HCT116 (cell line): ENCODE measurements around the gene LSAMP. TPM values are rescaled to one million over a fixed set of nuclear protein-coding genes. Genes with fewer than 3 reads are reported as not detected.

Experiments used
- ATAC-seq: fragments of 200-7000 bp; cut with Tn5 transposase; 2 replicates; pipeline ENCODE4 v1.9.1; 2020; ENCODE audit warnings: mild to moderate bottlenecking, moderate library complexity
- BruUV-seq: library from RNA; stranded (reverse); fragments of 400-500 nt; replicated peaks from 2 replicates; lab custom pipeline; 2021; lab: Mats Ljungman, UMichigan
- CTCF ChIA-PET: fragments of 300-600 bp; sonication (Branson Sonifier 250); formaldehyde crosslinking; loops from one replicate; lab custom pipeline; 2021; ENCODE audit warnings: antibody characterized with exemption; lab: Charles Lee
- POLR2A ChIA-PET: fragments of 300-600, 350-600 bp; sonication (Branson Sonifier 250); formaldehyde crosslinking; loops from one replicate; lab custom pipeline; 2021; ENCODE audit warnings: antibody characterized with exemption; lab: Charles Lee
- RAD21 ChIA-PET, 2 experiments: fragments of 300-600 bp; sonication (Branson Sonifier 250); formaldehyde crosslinking; loops; one replicate each; lab custom pipeline; 2023; ENCODE audit warnings: low total read pairs in 2 of 2; ENCODE audit not compliant: uncharacterized antibody in 2 of 2, unreplicated experiment in 2 of 2, low non-redundant PET in 1 of 2; lab: Charles Lee
- DNase-seq: peaks from one replicate; pipeline ENCODE4 v3.0.0-alpha.2; 2010; ENCODE audit warnings: low read depth, low spot score
- H2AFZ ChIP-seq: fragments of 200-600 bp; shearing (Covaris generic), sonication (generic); 2 replicates; pipeline ENCODE4 v1.6.1; 2017; ENCODE audit warnings: low read depth, mixed run types, mixed read lengths, antibody characterized with exemption, low read length; ENCODE audit not compliant: poor library complexity, severe bottlenecking
- H3K27ac ChIP-seq: 2 replicates; pipeline ENCODE4 v1.5.1; 2012; ENCODE audit warnings: low read depth, low read length
- H3K27me3 ChIP-seq: fragments of 200-600 bp; sonication (generic); 2 replicates; pipeline ENCODE4 v1.6.1; 2016; ENCODE audit warnings: mixed run types, low read length, mixed read lengths; ENCODE audit not compliant: insufficient read depth
- H3K36me3 ChIP-seq, 2 experiments: fragments of 200-500 bp in 1 of 2; fragments of 200-600 bp in 1 of 2; sonication (Bioruptor generic) in 1 of 2; sonication (generic) in 1 of 2; 2 replicates each; pipeline versions ENCODE4 v1.5.1 to v1.6.1; 2014 to 2016; ENCODE audit warnings: low read length in 2 of 2, inconsistent platforms in 1 of 2, mixed read lengths in 1 of 2, mixed run types in 1 of 2; ENCODE audit not compliant: insufficient read depth in 2 of 2, control insufficient read depth in 1 of 2
- H3K4me1 ChIP-seq, 2 experiments: fragments of 200-600 bp in 1 of 2; sonication (generic) in 1 of 2; 2 replicates each; pipeline versions ENCODE4 v1.5.1 to v1.6.1; 2012 to 2017; ENCODE audit warnings: low read length in 2 of 2, inconsistent platforms in 1 of 2, mild to moderate bottlenecking in 1 of 2, mixed read lengths in 1 of 2, mixed run types in 1 of 2, moderate library complexity in 1 of 2; ENCODE audit not compliant: insufficient read depth in 2 of 2, control insufficient read depth in 1 of 2
- H3K4me2 ChIP-seq: fragments of 200-600 bp; sonication (generic); 2 replicates; pipeline ENCODE4 v1.6.1; 2017; ENCODE audit warnings: mixed run types, low read length, mixed read lengths
- H3K4me3 ChIP-seq, 2 experiments: fragments of 200-600 bp in 1 of 2; sonication (generic) in 1 of 2; replicated peaks in 1 of 2; 2 replicates each; pipeline ENCODE4 v1.5.1; 2011 to 2016; ENCODE audit warnings: low read length in 2 of 2, control low read depth in 1 of 2, low read depth in 1 of 2, mild to moderate bottlenecking in 1 of 2, mixed read lengths in 1 of 2, mixed run types in 1 of 2
- H3K79me2 ChIP-seq: fragments of 200-600 bp; sonication (generic); 2 replicates; pipeline ENCODE4 v1.6.1; 2017; ENCODE audit warnings: mild to moderate bottlenecking, mixed run types, low read length, moderate library complexity, mixed read lengths; ENCODE audit not compliant: insufficient read depth
- H3K9ac ChIP-seq: fragments of 200-600 bp; sonication (generic); 2 replicates; pipeline ENCODE4 v1.6.1; 2016; ENCODE audit warnings: low read length, mixed read lengths
- H3K9me2 ChIP-seq: fragments of 200-600 bp; sonication (generic), shearing (Covaris generic); 2 replicates; pipeline ENCODE4 v1.6.1; 2017; ENCODE audit warnings: mixed run types, mild to moderate bottlenecking, moderate library complexity; ENCODE audit not compliant: insufficient read depth
- H3K9me3 ChIP-seq, 2 experiments: fragments of 200-500 bp in 1 of 2; fragments of 200-600 bp in 1 of 2; sonication (Bioruptor generic) in 1 of 2; sonication (generic) in 1 of 2; 2 replicates each; pipeline ENCODE4 v1.6.1; 2014 to 2017; ENCODE audit warnings: low read length in 2 of 2, mixed read lengths in 2 of 2, inconsistent platforms in 1 of 2, low read depth in 1 of 2, mild to moderate bottlenecking in 1 of 2, mixed run types in 1 of 2, moderate library complexity in 1 of 2; ENCODE audit not compliant: control insufficient read depth in 1 of 2, insufficient read depth in 1 of 2
- H4K20me1 ChIP-seq: fragments of 200-600 bp; sonication (generic), shearing (Covaris generic); 2 replicates; pipeline ENCODE4 v1.6.1; 2017; ENCODE audit warnings: mixed run types, mild to moderate bottlenecking, moderate library complexity; ENCODE audit not compliant: insufficient read depth
- EZH2 ChIP-seq: fragments of 200-600 bp; sonication (generic); IDR thresholded peaks from 2 replicates; pipeline ENCODE4 v1.6.1; 2017; ENCODE audit warnings: antibody characterized with exemption, mixed run types
- FOSL1 ChIP-seq: IDR thresholded peaks from 2 replicates; pipeline ENCODE4 v1.6.1; 2012; ENCODE audit warnings: low read depth
- JUND ChIP-seq: IDR thresholded peaks from 2 replicates; pipeline ENCODE4 v1.6.1; 2012
- POLR2AphosphoS5 ChIP-seq: IDR thresholded peaks from 2 replicates; pipeline ENCODE4 v1.6.1; 2011; ENCODE audit warnings: mild to moderate bottlenecking, low read depth, low read length, moderate library complexity
- SIN3A ChIP-seq: IDR thresholded peaks from 2 replicates; pipeline ENCODE4 v1.6.1; 2012; ENCODE audit warnings: low read depth
- SP1 ChIP-seq: IDR thresholded peaks from 2 replicates; pipeline ENCODE4 v1.6.1; 2012; ENCODE audit warnings: low read depth
- SRF ChIP-seq: IDR thresholded peaks from 2 replicates; pipeline ENCODE4 v1.6.1; 2012; ENCODE audit warnings: low read depth
- YY1 ChIP-seq: IDR thresholded peaks from 2 replicates; pipeline ENCODE4 v1.6.1; 2011; ENCODE audit warnings: low read length, low read depth, moderate library complexity, mild to moderate bottlenecking; ENCODE audit not compliant: insufficient replicate concordance; ENCODE audit errors: extremely low read depth
- ZBTB33 ChIP-seq: IDR thresholded peaks from 2 replicates; pipeline ENCODE4 v1.6.1; 2011; ENCODE audit warnings: mild to moderate bottlenecking, low read length, moderate library complexity; ENCODE audit not compliant: insufficient replicate concordance; ENCODE audit errors: extremely low read depth
- ZNF274 ChIP-seq: fragments of 200-500 bp; sonication (Bioruptor generic); IDR thresholded peaks from 2 replicates; pipeline ENCODE4 v1.6.1; 2014; ENCODE audit warnings: mild to moderate bottlenecking, low read depth, low read length, inconsistent platforms
- intact Hi-C: fragments of 100-400 bp; cut with micrococcal nuclease; formaldehyde crosslinking; loops from 2 replicates; pipeline ENCODE4 v1.10.0; 2022
- total RNA-seq: library from RNA; stranded (reverse); gene quantifications from one replicate; pipeline ENCODE4 v1.2.1, GENCODE V29; 2021; ENCODE audit not compliant: unreplicated experiment
- TF ChIP-seq, protein P1 (sequence below): IDR thresholded peaks from 2 replicates; pipeline ENCODE4 v1.6.1; 2012
- TF ChIP-seq, protein P2 (sequence below): IDR thresholded peaks from 2 replicates; pipeline ENCODE4 v1.6.1; 2012
- TF ChIP-seq, protein P3 (sequence below), 3 experiments: fragments of 200-600 bp in 1 of 3; sonication (generic) in 1 of 3; IDR thresholded peaks in 2 of 3; conservative IDR thresholded peaks in 1 of 3; 2 replicates each; pipeline ENCODE4 v1.5.1; 2012 to 2017; ENCODE audit warnings: low read depth in 2 of 3, low read length in 2 of 3, antibody characterized with exemption in 1 of 3, borderline replicate concordance in 1 of 3, control low read depth in 1 of 3, mild to moderate bottlenecking in 1 of 3, mixed read lengths in 1 of 3, mixed run types in 1 of 3, moderate library complexity in 1 of 3; ENCODE audit not compliant: insufficient read depth in 1 of 3

The LSAMP gene
- total RNA-seq, 1 experiment from 2014 or later, result 0.25 TPM

- Histone ChIP-seq H3K4me2 (no peak overlapping the region), H3K4me1 (no peaks in the 10 kb centered on the region), H3K9me2 (no peaks in the 10 kb centered on the region), H4K20me1 (no peaks in the 10 kb centered on the region), H3K27ac (no peak overlapping the region), H3K9ac (no peak overlapping the region), H3K4me3 (no peak overlapping the region), H3K79me2 (no peaks in the 10 kb centered on the region), H3K9me3 (no peaks in the 10 kb centered on the region), H3K27me3 (peaks cover 11% of the 10 kb centered on the region; the same call in 1 of the 2 replicates), H2AFZ (no peak overlapping the region), H3K36me3 (no peaks in the 10 kb centered on the region)
- intact Hi-C loops, result no loop called here
- DNase-seq (no peak), ATAC-seq (no peak)
- RAD21 ChIA-PET, result no interaction called here
- POLR2A ChIA-PET, result no interaction called here
- no TSS peak for BruUV-seq
- CTCF ChIA-PET, result no interaction called here
- no peak for TF ChIP-seq SP1
- no peak for TF ChIP-seq EZH2
- TF ChIP-seq, protein P1, sequence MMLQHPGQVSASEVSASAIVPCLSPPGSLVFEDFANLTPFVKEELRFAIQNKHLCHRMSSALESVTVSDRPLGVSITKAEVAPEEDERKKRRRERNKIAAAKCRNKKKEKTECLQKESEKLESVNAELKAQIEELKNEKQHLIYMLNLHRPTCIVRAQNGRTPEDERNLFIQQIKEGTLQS, result no peak
- no peak for TF ChIP-seq SIN3A
- TF ChIP-seq SRF, result no peak
- TF ChIP-seq POLR2AphosphoS5, result no peak
- no peak for TF ChIP-seq ZBTB33
- no peak for TF ChIP-seq YY1
Measured at GRCh38 chr3:116242825-116243224, 202.5 kb downstream of the LSAMP start.

GRCh38 chr3:116241677-116242076 lies 203.6 kb downstream of the LSAMP start:
- H3K4me2 ChIP-seq, result no peak overlapping the region
- ATAC-seq (no peak), DNase-seq (no peak)
- RAD21 ChIA-PET, result no interaction called here
- CTCF ChIA-PET, result no interaction called here
- no peaks in the 10 kb centered on the region for H3K9me2 ChIP-seq
- no peaks in the 10 kb centered on the region for H3K4me1 ChIP-seq
- TF ChIP-seq ZNF274 (no peak), FOSL1 (no peak), EZH2 (no peak), SP1 (no peak), JUND (no peak)
- TF ChIP-seq, protein P2, sequence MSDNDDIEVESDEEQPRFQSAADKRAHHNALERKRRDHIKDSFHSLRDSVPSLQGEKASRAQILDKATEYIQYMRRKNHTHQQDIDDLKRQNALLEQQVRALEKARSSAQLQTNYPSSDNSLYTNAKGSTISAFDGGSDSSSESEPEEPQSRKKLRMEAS, result no peak
- TF ChIP-seq, protein P3, sequence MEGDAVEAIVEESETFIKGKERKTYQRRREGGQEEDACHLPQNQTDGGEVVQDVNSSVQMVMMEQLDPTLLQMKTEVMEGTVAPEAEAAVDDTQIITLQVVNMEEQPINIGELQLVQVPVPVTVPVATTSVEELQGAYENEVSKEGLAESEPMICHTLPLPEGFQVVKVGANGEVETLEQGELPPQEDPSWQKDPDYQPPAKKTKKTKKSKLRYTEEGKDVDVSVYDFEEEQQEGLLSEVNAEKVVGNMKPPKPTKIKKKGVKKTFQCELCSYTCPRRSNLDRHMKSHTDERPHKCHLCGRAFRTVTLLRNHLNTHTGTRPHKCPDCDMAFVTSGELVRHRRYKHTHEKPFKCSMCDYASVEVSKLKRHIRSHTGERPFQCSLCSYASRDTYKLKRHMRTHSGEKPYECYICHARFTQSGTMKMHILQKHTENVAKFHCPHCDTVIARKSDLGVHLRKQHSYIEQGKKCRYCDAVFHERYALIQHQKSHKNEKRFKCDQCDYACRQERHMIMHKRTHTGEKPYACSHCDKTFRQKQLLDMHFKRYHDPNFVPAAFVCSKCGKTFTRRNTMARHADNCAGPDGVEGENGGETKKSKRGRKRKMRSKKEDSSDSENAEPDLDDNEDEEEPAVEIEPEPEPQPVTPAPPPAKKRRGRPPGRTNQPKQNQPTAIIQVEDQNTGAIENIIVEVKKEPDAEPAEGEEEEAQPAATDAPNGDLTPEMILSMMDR (IDR thresholded peaks at IDR 0.05 in 2 of 3, conservative IDR thresholded peaks at IDR 0.05 in 1 of 3; ENCODE audit: borderline replicate concordance in 1 of 3, insufficient read depth in 1 of 3, low read depth in 2 of 3, low read length in 2 of 3), result no peak
- BruUV-seq, result no TSS peak
- H3K27ac ChIP-seq, result no peak overlapping the region
- H3K9me3 ChIP-seq, result no peaks in the 10 kb centered on the region
- POLR2A ChIA-PET, result no interaction called here
- no peak overlapping the region for H2AFZ ChIP-seq
- no peak overlapping the region for H3K9ac ChIP-seq
- H3K79me2 ChIP-seq, result no peaks in the 10 kb centered on the region
- no peak overlapping the region for H3K4me3 ChIP-seq
- peaks cover 11% of the 10 kb centered on the region; the same call in 1 of the 2 replicates for H3K27me3 ChIP-seq
- no peaks in the 10 kb centered on the region for H4K20me1 ChIP-seq
- no peaks in the 10 kb centered on the region for H3K36me3 ChIP-seq
- intact Hi-C loops, result no loop called here
